Right atrium auricular region (tissue), 2 donors: Measurements from ENCODE around the gene CREB3L1. TPM values are rescaled to one million over a fixed set of nuclear protein-coding genes. Genes with fewer than 3 reads are reported as not detected.
A peak's percentile ranks its signal among the peaks of the same experiment; 100 is the strongest.

ENCODE experiments used
- DNase-seq: peaks from one replicate; pipeline ENCODE4 v3.0.0-alpha.2; 2019; ENCODE audit warnings: low spot score
- H3K27ac ChIP-seq, 2 donors: fragments of 200-600 bp; sonication (generic); 1 replicate in 1 of 2; 2 replicates in 1 of 2; pipeline ENCODE4 v1.5.1; 2016 to 2019
- H3K27me3 ChIP-seq, 2 donors: fragments of 200-600 bp; sonication (generic); one replicate each; pipeline versions ENCODE4 v1.5.1 to v1.6.0; 2017 to 2019
- H3K36me3 ChIP-seq: fragments of 200-600 bp; sonication (generic); one replicate; pipeline ENCODE4 v1.5.1; 2016
- H3K4me1 ChIP-seq, 2 donors: fragments of 200-600 bp; sonication (generic); one replicate each; pipeline versions ENCODE4 v1.5.1 to v1.6.0; 2017 to 2019
- H3K4me3 ChIP-seq, 2 donors: fragments of 200-600 bp; sonication (generic); 1 replicate in 1 of 2; 2 replicates in 1 of 2; pipeline ENCODE4 v1.5.1; 2017 to 2019; ENCODE audit warnings: mild to moderate bottlenecking in 1 of 2, moderate library complexity in 1 of 2
- H3K9me3 ChIP-seq, 2 donors: fragments of 200-600 bp; sonication (generic); one replicate each; pipeline ENCODE4 v1.5.1; 2019
- total RNA-seq, 2 donors: library from RNA; depleted of rRNA; stranded (reverse); fragments of >200 nt; gene quantifications; one replicate each; pipeline ENCODE4 v1.1.0, GENCODE V29; 2016
- TF ChIP-seq, protein P1 (sequence below), 2 donors: fragments of 200-600 bp; sonication (generic); IDR thresholded peaks; one replicate each; pipeline ENCODE4 v1.5.1; 2019; ENCODE audit warnings: antibody characterized with exemption in 2 of 2

CREB3L1 gene
- total RNA-seq, 2 donors from 2014 or later: 5.4 to 15.1 TPM

DNA sequence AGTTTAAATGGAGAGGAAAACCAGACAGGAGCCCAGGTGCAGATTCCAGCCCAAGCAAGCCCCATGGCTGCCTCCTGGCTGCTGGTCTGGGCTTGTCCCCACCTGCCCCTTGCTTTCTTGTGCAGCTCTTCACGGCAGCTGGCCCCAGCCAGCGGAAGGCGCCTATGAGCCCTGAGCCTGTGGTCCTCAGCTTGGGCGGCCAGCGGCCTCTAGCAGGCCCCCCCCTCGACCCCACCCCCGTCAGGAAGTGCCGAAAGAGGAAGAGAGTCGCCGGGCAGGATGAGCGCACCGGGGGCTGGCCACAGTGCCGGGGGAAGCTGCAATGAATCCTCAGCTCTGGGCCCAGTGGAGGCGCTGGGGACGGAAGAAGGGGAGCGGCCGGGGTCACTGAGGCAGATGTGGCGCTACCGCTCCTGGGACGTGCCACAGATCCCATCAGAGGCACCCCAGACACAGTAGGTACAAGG, 67.7 kb downstream of the CREB3L1 start:
- Histone ChIP-seq H3K36me3 (no peaks in the 10 kb centered on the region), H3K4me1 (peaks cover 0 to 85% of the 10 kb centered on the region in 2 donors), H3K27me3 (no peaks in the 10 kb centered on the region), H3K27ac (peak overlapping the region; percentile 61 to 77), H3K9me3 (no peaks in the 10 kb centered on the region), H3K4me3 (peak overlapping the region; percentile 33 to 45)
- TF ChIP-seq, protein P1, sequence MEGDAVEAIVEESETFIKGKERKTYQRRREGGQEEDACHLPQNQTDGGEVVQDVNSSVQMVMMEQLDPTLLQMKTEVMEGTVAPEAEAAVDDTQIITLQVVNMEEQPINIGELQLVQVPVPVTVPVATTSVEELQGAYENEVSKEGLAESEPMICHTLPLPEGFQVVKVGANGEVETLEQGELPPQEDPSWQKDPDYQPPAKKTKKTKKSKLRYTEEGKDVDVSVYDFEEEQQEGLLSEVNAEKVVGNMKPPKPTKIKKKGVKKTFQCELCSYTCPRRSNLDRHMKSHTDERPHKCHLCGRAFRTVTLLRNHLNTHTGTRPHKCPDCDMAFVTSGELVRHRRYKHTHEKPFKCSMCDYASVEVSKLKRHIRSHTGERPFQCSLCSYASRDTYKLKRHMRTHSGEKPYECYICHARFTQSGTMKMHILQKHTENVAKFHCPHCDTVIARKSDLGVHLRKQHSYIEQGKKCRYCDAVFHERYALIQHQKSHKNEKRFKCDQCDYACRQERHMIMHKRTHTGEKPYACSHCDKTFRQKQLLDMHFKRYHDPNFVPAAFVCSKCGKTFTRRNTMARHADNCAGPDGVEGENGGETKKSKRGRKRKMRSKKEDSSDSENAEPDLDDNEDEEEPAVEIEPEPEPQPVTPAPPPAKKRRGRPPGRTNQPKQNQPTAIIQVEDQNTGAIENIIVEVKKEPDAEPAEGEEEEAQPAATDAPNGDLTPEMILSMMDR (IDR thresholded peaks at IDR 0.05): no peak
- DNase-seq: no peak

DNA sequence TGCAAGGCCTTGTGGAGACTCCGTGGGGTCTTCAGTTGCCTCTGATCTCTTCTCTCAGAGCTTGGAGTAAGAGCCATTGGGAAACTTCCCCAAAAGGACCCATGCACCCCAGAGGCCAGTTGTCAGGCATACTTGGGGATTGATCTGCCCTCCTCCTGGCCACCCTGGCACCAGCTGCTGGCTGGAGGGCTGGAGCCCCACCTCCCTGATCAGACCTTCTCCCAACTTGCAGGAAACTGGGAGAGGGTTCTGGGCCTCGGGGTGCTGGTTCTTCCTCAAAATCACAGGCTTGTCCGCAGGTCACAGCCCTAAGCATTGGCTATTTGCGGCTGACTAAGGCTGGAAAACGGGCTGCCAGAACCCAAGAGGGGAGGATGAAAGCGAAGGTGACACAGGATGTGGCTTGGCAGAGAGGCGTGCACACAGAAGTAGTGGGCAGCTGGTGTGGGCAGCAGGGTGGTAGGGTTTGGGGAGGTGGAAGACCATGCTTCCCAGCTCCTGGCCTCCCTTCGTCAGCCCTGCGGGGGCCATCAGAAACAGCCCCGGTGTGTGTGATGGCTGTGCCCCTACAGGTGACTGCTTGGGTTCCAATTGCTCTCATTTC, 68.5 kb downstream of the CREB3L1 start:
- Histone ChIP-seq H3K27ac (peak overlapping the region; percentile 61 to 77), H3K36me3 (no peaks in the 10 kb centered on the region), H3K9me3 (no peaks in the 10 kb centered on the region), H3K27me3 (no peaks in the 10 kb centered on the region), H3K4me3 (peak overlapping the region; percentile 33 to 45), H3K4me1 (peaks cover 0 to 85% of the 10 kb centered on the region in 2 donors)
- DNase-seq: no peak
- TF ChIP-seq, protein P1 (IDR thresholded peaks at IDR 0.05): no peak

DNA sequence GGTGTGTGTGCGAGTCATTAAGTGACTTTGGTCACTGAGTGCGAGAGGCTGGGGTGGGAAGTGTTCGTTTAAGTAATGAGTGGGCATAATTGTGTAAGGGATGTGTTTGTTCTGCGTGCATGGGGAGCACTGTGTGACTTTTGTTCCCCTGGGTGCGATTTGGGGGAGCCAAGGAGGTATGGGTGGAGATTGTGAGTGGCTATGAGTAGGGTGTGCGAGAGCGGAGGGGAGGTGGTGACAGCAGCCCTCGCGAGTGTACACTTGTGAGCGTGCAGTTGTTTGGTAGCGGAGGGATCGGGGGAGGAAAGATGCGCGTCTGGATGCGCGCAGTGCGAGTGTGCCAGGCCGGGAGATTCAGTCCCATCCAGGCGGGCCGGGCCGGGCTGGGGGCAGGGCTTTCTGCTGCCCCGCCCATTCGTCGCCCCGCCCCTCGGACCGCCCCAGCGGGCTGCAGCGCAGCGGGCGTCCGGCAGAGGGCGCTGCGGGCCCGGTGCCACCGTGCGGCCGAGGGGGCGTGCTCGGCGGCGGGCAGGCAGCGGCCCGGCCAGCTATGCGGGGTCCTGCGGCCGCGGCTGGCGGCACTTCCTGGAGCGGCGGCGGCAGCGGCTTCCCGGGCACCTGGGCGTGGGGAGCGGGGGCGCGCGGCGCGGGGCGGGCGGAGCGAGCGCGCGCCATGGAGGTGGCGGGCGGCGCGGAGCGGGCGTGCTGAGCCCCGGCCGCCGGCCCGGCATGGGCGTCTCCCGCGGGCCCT, 69.6 kb downstream of the CREB3L1 start, which contains the start of gene DGKZ:
Gene DGKZ, plus strand, starts transcription at position 578 of the 751 bp plus-strand sequence. CDS start 197 bp downstream, outside the sequence.
- peak within 1 kb of the TSS; percentile 81 to 86 for H3K4me3 ChIP-seq
- peak; percentile 82 for DNase-seq
- TF ChIP-seq, protein P1 (IDR thresholded peaks at IDR 0.05): peak; percentile 78 to 97
- H3K36me3 ChIP-seq: no peaks in the 10 kb centered on the region
- H3K9me3 ChIP-seq: no peaks in the 10 kb centered on the region
- peak within 1 kb of the TSS; percentile 78 to 87 for H3K27ac ChIP-seq
- peaks cover 0 to 85% of the 10 kb centered on the region in 2 donors for H3K4me1 ChIP-seq
- no peaks in the 10 kb centered on the region for H3K27me3 ChIP-seq

GRCh38 chr11:46347637-46348311, 70.3 kb downstream of the CREB3L1 start:
- no peaks in the 10 kb centered on the region for H3K36me3 ChIP-seq
- H3K4me3 ChIP-seq: peak overlapping the region; percentile 81 to 86
- TF ChIP-seq, protein P1 (IDR thresholded peaks at IDR 0.05): no peak
- no peak for DNase-seq
- peaks cover 0 to 85% of the 10 kb centered on the region in 2 donors for H3K4me1 ChIP-seq
- peak overlapping the region; percentile 78 to 87 for H3K27ac ChIP-seq
- no peaks in the 10 kb centered on the region for H3K9me3 ChIP-seq
- no peaks in the 10 kb centered on the region for H3K27me3 ChIP-seq

- H3K4me1 ChIP-seq: peaks cover 0 to 85% of the 10 kb centered on the region in 2 donors
- DNase-seq: no peak
- H3K27ac ChIP-seq: peak overlapping the region; percentile 78 to 87
Observed at GRCh38 chr11:46348566-46349401, 71.3 kb downstream of the CREB3L1 start.

More at GRCh38 chr11:46348566-46349401, 71.3 kb downstream of the CREB3L1 start:
- Histone ChIP-seq H3K27me3 (no peaks in the 10 kb centered on the region), H3K4me3 (peak overlapping the region; percentile 81 to 86), H3K36me3 (no peaks in the 10 kb centered on the region), H3K9me3 (no peaks in the 10 kb centered on the region)
- TF ChIP-seq, protein P1 (IDR thresholded peaks at IDR 0.05): no peak
